ENCODE measurements around the gene DNASE1L1.
A peak's percentile ranks its signal among the peaks of the same experiment; 100 is the strongest.

The DNASE1L1 gene

DNA sequence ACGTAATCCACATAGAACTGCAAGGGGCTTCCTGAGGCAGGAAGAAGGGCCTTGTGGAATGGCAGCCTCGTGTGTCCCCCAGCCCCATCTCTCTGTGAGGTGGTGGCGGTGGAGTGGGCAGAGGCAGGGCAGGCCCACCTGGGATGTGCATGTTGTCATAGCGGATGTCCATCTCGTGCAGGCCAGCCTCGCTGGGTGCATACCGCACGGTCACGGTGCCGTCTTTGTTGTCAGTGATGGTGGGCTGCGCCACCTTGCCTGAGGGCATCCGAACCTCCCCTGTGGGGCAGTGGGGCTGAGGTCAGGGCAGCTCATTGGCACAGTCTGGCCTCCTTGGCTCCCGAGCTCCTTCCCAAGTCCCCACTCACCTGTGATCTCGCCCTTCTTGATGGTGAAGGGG is 55.0 kb downstream of the DNASE1L1 start:
- H3K4me1 ChIP-seq (ENCODE audit: control insufficient read depth, insufficient read depth, low read length) = no peaks in the 10 kb centered on the region
- no peaks in the 10 kb centered on the region for H3K9me3 ChIP-seq (ENCODE audit: control insufficient read depth, insufficient read depth, low read depth, low read length)
- ChIA-PET CTCF (no interaction called here), POLR2A (interaction anchor here (0.9 to 1.6 kb wide), 4 partner anchors 9 to 17 kb away, joined by 4 to 6 read pairs (median 4); no protein-coding TSS in a partner anchor)
- H3K4me3 ChIP-seq (ENCODE audit: low read depth, low read length) = no peak overlapping the region
- TF ChIP-seq FEZF1 (tag by site-specific recombination; IDR thresholded peaks at IDR 0.05) = no peak
- TF ChIP-seq, protein P1, sequence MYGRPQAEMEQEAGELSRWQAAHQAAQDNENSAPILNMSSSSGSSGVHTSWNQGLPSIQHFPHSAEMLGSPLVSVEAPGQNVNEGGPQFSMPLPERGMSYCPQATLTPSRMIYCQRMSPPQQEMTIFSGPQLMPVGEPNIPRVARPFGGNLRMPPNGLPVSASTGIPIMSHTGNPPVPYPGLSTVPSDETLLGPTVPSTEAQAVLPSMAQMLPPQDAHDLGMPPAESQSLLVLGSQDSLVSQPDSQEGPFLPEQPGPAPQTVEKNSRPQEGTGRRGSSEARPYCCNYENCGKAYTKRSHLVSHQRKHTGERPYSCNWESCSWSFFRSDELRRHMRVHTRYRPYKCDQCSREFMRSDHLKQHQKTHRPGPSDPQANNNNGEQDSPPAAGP (tag by site-specific recombination; IDR thresholded peaks at IDR 0.05) = no peak
- TF ChIP-seq, protein P2, sequence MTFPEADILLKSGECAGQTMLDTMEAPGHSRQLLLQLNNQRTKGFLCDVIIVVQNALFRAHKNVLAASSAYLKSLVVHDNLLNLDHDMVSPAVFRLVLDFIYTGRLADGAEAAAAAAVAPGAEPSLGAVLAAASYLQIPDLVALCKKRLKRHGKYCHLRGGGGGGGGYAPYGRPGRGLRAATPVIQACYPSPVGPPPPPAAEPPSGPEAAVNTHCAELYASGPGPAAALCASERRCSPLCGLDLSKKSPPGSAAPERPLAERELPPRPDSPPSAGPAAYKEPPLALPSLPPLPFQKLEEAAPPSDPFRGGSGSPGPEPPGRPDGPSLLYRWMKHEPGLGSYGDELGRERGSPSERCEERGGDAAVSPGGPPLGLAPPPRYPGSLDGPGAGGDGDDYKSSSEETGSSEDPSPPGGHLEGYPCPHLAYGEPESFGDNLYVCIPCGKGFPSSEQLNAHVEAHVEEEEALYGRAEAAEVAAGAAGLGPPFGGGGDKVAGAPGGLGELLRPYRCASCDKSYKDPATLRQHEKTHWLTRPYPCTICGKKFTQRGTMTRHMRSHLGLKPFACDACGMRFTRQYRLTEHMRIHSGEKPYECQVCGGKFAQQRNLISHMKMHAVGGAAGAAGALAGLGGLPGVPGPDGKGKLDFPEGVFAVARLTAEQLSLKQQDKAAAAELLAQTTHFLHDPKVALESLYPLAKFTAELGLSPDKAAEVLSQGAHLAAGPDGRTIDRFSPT (tag by site-specific recombination; IDR thresholded peaks at IDR 0.05) = peak; percentile 67
- TF ChIP-seq, protein P3, sequence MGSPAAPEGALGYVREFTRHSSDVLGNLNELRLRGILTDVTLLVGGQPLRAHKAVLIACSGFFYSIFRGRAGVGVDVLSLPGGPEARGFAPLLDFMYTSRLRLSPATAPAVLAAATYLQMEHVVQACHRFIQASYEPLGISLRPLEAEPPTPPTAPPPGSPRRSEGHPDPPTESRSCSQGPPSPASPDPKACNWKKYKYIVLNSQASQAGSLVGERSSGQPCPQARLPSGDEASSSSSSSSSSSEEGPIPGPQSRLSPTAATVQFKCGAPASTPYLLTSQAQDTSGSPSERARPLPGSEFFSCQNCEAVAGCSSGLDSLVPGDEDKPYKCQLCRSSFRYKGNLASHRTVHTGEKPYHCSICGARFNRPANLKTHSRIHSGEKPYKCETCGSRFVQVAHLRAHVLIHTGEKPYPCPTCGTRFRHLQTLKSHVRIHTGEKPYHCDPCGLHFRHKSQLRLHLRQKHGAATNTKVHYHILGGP (tag by site-specific recombination; IDR thresholded peaks at IDR 0.05) = no peak
- peaks cover 3 to 100% of the 10 kb centered on the region in 2 experiments; a peak in 1 of 3 replicates for H3K36me3 ChIP-seq (ENCODE audit: control insufficient read depth in 2 of 2, insufficient read depth in 1 of 2, low read length in 2 of 2)
- H3K27ac ChIP-seq (ENCODE audit: extremely low read depth, low read depth, low read length) = no peak overlapping the region

DNA sequence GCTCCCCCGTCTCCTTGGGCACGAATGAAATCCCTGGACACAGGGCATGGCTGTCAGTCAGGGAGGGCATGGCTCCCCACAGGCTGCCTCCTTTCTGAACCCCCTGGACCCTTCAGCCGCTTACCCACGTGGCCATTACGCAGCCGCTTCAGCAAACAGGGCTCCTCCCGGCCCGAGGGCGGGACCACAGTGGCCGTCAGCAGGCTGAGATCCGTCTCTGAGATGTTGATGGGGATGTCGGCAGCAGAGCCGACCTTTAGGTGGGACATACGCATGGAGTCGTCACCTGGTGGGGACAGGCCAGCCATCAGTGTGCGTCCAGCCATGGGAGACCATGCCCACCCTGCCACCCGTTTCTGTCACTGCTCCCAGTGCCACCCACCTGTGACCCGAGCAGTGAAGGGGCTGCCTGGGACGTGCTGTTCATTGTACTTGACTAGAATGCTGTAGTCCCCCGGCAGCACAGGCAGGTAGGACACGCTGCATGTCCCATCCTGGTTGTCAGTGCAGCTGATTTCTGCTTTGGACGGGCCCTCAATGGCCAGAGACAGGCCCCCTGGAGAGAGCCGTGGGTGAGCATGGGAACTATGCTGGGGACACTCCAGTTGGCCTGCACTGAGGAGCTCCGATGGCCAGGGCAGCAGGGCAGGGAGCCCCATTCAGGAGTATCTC is 55.7 kb downstream of the DNASE1L1 start:
- H3K4me1 ChIP-seq (ENCODE audit: control insufficient read depth, insufficient read depth, low read length) = no peaks in the 10 kb centered on the region
- ChIA-PET CTCF (no interaction called here), POLR2A (interaction anchor here (1.0 to 1.6 kb wide), 3 partner anchors 9 to 16 kb away, joined by 4 to 6 read pairs (median 5); no protein-coding TSS in a partner anchor)
- H3K27ac ChIP-seq (ENCODE audit: extremely low read depth, low read depth, low read length) = no peak overlapping the region
- no peak overlapping the region for H3K4me3 ChIP-seq (ENCODE audit: low read depth, low read length)
- peaks cover 0 to 100% of the 10 kb centered on the region in 2 experiments; a peak in 1 of 3 replicates for H3K36me3 ChIP-seq (ENCODE audit: control insufficient read depth in 2 of 2, insufficient read depth in 1 of 2, low read length in 2 of 2)
- no peaks in the 10 kb centered on the region for H3K9me3 ChIP-seq (ENCODE audit: control insufficient read depth, insufficient read depth, low read depth, low read length)
- no peak for TF ChIP-seq ZNF561 (tag by site-specific recombination; IDR thresholded peaks at IDR 0.05; ENCODE audit: borderline replicate concordance)
- no peak for TF ChIP-seq ZNF274 (IDR thresholded peaks at IDR 0.05; ENCODE audit: low read length)
- TF ChIP-seq ZNF274 (tag by site-specific recombination; IDR thresholded peaks at IDR 0.05; ENCODE audit: borderline replicate concordance) = no peak
- no peak for TF ChIP-seq ZNF707 (tag by site-specific recombination; IDR thresholded peaks at IDR 0.05)
- no peak for TF ChIP-seq ZNF658 (tag by site-specific recombination; IDR thresholded peaks at IDR 0.05)
- TF ChIP-seq, protein P4, sequence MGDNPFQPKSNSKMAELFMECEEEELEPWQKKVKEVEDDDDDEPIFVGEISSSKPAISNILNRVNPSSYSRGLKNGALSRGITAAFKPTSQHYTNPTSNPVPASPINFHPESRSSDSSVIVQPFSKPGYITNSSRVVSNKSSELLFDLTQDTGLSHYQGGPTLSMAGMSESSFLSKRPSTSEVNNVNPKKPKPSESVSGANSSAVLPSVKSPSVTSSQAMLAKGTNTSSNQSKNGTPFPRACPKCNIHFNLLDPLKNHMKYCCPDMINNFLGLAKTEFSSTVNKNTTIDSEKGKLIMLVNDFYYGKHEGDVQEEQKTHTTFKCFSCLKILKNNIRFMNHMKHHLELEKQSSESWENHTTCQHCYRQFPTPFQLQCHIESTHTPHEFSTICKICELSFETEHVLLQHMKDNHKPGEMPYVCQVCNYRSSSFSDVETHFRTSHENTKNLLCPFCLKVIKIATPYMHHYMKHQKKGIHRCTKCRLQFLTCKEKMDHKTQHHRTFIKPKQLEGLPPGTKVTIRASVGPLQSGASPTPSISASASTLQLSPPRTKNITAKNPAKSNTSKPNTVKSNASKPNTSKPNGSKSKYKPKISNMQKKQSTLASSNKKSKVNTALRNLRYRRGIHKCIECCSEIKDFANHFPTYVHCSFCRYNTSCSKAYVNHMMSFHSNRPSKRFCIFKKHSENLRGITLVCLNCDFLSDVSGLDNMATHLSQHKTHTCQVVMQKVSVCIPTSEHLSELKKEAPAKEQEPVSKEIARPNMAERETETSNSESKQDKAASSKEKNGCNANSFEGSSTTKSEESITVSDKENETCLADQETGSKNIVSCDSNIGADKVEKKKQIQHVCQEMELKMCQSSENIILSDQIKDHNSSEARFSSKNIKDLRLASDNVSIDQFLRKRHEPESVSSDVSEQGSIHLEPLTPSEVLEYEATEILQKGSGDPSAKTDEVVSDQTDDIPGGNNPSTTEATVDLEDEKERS (tag by site-specific recombination; IDR thresholded peaks at IDR 0.05) = no peak
- TF ChIP-seq ZNF558 (tag by site-specific recombination; IDR thresholded peaks at IDR 0.05) = no peak
- no peak for TF ChIP-seq ZNF10 (tag by site-specific recombination; IDR thresholded peaks at IDR 0.05)
- no peak for TF ChIP-seq ZFP69B (tag by site-specific recombination; IDR thresholded peaks at IDR 0.05)
- TF ChIP-seq EGR2 (tag by site-specific recombination; IDR thresholded peaks at IDR 0.05; ENCODE audit: low read depth) = no peak
- no peak for TF ChIP-seq ZNF629 (tag by site-specific recombination; IDR thresholded peaks at IDR 0.05)
- TF ChIP-seq ZNF626 (tag by site-specific recombination; IDR thresholded peaks at IDR 0.05) = no peak
- TF ChIP-seq ZNF37A (tag by site-specific recombination; IDR thresholded peaks at IDR 0.05) = no peak
- TF ChIP-seq ZNF660 (tag by site-specific recombination; IDR thresholded peaks at IDR 0.05) = no peak
- TF ChIP-seq ZNF112 (tag by site-specific recombination; IDR thresholded peaks at IDR 0.05) = no peak
- no peak for TF ChIP-seq ZNF830 (tag by site-specific recombination; IDR thresholded peaks at IDR 0.05; ENCODE audit: low read depth)
- TF ChIP-seq IKZF3 (tag by site-specific recombination; IDR thresholded peaks at IDR 0.05) = no peak
- no peak for TF ChIP-seq TRIM28 (IDR thresholded peaks at IDR 0.05; ENCODE audit: borderline replicate concordance, low read length)
- TF ChIP-seq ZBTB7A (tag by site-specific recombination; IDR thresholded peaks at IDR 0.05; ENCODE audit: low read depth) = no peak

Data from HEK293 (cell line).